Prostate gland (tissue), 2 donors: Measurements from ENCODE around the gene KRTAP4-2.

ENCODE experiments used
- CTCF ChIP-seq, 4 experiments: fragments of 200-600 bp in 2 of 4; fragments of 450-650 bp in 2 of 4; sonication (generic) in 2 of 4; IDR thresholded peaks; 1 replicate in 3 of 4; 2 replicates in 1 of 4; pipeline ENCODE4 v1.5.1; 2016 to 2019; ENCODE audit warnings: antibody characterized with exemption in 4 of 4, mild to moderate bottlenecking in 2 of 4, moderate library complexity in 2 of 4
- POLR2A ChIP-seq: fragments of 450-650 bp; IDR thresholded peaks from one replicate; pipeline ENCODE4 v1.6.1; 2016; ENCODE audit warnings: antibody characterized with exemption, mild to moderate bottlenecking

DNA sequence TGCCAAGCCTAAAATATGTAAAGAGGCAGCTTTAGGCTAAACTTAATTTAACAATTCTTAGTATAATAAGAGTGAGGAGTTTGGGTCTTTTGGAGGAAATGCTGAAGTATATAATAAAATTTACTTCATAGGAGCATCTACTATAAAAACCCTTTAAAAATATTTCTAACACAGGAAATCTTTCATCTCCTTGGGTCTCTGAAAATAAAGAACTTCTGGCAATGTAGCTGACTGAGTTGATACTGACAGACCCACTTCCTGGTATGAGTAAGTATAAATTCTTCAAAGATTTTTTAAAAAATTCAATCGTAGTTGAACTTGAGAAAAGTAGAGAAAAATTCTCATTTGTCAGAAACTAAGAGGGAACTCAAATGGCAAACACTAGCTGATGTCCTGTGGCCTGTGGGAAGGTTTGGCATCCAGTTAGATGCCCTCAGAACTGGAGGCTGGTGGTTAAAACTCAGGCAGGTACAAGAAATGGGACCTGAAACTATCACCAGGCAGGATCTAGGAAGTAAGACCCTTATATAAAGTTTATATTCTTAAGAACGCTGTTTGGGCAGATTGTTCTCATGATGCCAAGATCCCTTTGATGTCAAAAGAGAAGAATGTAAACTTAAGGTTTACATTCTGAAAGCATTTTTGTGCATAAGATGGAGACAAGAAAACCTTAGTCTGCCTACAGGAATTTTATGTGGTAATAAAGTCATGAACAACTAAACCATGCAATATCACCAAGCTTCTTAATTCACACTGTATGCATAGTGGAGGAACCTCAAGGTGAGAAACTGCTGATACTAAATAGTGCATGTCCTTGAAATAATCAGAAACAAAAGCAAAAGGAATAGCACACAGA is 43.9 kb downstream of the KRTAP4-2 start:
- TF ChIP-seq POLR2A, result no peak
- no peak for TF ChIP-seq CTCF (IDR thresholded peaks at IDR 0.05)
